KOPT-K1 (cell line): ENCODE results near the gene STARD3.
A peak's percentile ranks its signal among the peaks of the same experiment; 100 is the strongest.

Experiments
- H3K27ac ChIP-seq: fragments of 200-600 bp; sonication (generic); 2 replicates; pipeline ENCODE4 v1.5.1; 2016; ENCODE audit warnings: antibody characterized with exemption, mild to moderate bottlenecking, low read depth, low read length; ENCODE audit not compliant: poor library complexity, severe bottlenecking
- H3K36me3 ChIP-seq: fragments of 200-600 bp; sonication (generic); 2 replicates; pipeline ENCODE4 v1.5.1; 2017; ENCODE audit warnings: antibody characterized with exemption, mild to moderate bottlenecking, low read length, moderate library complexity; ENCODE audit not compliant: insufficient read depth
- H3K9me3 ChIP-seq: fragments of 200-600 bp; sonication (generic); 2 replicates; pipeline ENCODE4 v1.5.1; 2017; ENCODE audit warnings: antibody characterized with exemption, low read length, mild to moderate bottlenecking; ENCODE audit not compliant: insufficient read depth, poor library complexity, severe bottlenecking

The STARD3 gene

DNA sequence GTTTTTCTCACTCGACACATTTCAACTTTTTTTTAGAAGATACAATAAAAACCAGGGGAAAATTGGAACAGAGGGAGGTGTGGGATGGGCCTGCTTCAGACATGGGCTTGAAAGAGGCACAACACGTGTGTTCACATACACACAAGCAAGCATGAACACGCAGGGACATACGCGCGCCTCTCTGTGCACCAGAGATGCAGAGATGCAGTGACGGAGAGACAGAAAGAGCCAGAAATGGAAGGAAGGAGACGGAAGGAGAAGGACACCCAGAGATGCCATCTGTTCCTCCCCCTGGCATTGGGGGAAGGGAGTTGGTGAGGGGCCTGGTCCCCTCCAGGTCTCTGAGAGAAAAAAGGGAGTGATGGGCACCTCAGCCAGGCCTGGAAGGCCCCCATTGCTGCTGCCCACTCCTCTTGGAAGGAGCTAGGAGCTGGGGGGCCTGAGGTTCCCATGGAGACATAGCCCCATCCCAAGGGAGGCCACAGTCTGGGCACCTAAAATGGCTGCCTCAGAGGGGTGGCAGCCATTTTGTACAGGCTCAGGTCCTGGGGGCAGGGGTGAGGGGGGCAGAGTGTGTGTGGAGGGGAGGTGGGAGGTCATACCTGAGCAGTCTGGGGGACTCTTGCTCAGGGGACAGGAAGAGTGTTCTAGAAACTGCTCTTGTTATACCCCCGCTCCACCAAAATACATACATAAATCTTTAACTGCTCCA lies 25.4 kb upstream of the STARD3 start:
- Histone ChIP-seq H3K36me3 (no peaks in the 10 kb centered on the region), H3K9me3 (no peaks in the 10 kb centered on the region), H3K27ac (no peak overlapping the region)

DNA sequence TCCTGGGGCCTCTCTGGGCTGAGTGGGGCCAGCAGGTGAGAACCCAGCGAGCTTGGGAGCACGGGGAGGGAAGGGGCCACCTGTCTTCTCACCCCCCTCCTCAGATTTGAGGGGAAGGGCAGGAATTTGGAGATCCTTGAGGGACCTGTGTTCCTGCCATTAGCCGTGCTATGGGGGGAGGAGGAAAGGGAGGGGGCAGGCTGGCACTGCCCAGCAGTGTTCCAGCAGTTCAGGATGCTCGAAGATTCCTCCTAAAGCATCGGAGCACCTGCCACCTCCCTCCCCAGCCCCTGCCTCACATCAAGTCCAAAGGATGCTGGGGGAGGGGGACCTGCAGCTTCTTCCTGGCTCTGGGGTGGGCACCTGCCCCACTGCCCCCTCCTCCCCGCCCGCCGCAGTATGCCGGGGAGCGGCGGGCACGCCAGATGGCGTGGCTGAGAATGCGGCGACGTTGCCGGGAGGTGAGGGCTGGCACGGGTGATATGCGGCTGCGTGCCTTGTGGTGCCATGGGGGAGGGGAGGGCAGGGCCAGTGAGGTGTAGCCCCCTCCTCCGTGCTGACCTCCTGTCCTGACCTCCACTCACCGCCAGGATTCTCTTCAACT lies 24.6 kb upstream of the STARD3 start:
- Histone ChIP-seq H3K36me3 (no peaks in the 10 kb centered on the region), H3K9me3 (no peaks in the 10 kb centered on the region), H3K27ac (no peak overlapping the region)

DNA sequence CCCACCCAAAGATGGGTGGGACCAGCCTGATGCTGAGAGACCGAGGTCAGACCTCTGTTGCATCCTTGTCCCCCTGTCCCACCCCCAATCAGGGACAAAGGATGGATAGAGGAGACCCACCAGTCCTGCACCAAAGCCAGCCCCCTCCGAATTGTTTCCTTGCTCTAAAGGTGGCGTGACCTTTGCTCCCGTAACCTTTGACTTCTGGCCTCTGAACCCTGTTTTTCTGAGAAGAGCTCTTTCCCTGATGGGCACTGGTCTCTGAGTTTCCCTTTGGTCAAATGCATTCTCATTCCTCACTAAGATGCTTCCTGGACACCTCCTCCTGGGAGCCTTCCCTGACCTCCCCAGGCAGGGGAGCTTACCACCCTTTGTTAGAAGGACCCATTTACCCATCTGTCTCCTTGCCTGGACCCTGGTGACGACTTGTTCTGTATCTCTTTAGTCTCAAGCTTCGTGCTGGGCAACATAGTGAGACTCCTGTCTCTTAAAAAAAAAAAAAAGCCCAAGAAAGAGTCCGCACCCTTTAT lies 23.9 kb upstream of the STARD3 start:
- H3K9me3 ChIP-seq: no peaks in the 10 kb centered on the region
- H3K36me3 ChIP-seq: no peaks in the 10 kb centered on the region
- no peak overlapping the region for H3K27ac ChIP-seq

DNA sequence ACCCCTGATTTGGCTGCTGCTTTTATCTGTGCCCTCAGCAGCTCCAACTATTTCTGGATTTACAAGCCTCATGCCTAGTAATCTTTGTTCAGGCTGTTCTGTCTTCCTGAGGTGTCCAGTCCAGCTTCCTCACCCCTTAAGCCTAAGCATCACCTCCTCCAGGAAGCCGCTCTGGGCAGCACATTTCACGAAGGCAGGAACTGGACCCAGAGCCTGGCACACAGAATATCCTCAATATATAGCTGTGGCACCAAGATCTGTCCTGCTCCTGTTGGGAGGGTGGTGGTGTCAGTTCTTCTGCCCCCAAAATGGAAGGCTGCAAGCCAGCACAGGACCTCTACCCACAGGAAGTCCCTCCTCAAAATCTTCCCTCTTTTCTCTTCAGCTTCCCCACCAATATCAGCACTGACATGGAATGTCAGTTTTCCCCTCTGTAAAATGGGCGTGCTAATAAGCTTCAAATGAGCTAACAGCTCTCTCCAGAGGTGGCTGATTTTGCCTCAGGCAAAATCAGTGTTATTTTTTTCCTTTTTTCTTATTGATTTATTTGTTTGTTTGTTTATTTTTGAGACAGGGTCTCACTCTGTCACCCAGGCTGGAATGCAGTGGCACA lies 22.3 kb upstream of the STARD3 start:
- H3K27ac ChIP-seq: no peak overlapping the region
- no peaks in the 10 kb centered on the region for H3K36me3 ChIP-seq
- H3K9me3 ChIP-seq: no peaks in the 10 kb centered on the region

DNA sequence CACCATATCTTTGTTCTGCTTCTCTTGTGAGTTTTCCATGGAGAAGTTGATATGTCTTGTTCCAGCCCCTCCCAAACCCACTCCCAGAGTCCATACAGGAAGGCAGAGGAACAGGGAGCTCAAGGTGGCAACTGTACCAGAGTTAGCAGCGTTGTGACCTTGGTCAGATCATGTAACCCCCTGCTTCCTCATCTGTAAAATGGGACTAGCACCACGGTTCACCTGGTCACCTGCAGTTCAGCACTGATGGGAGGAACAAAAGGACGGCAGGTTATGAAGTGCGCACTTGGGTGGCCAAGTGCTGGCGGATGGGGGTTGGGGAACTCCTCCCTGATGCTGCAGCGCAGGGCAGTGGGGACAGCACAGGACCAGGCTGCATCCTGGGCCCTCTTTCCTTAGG lies 21.5 kb upstream of the STARD3 start:
- H3K36me3 ChIP-seq: no peaks in the 10 kb centered on the region
- no peaks in the 10 kb centered on the region for H3K9me3 ChIP-seq
- H3K27ac ChIP-seq: no peak overlapping the region

DNA sequence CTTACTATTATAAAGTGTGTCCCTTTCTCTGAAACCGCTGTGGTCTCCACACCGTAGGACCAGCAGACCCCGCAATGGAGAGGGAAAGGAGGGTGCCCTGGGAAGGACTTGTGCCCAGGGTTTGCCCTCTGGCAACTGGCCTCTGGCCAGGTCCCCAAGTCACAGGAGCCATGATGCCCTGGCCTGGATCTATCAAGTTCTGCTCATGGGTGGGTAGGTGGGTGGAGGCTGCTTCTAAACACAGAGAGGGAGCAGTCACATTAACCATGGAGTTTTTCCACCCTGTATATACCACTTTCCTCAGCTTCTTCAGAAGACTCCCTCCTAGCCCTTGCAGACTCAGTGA lies 19.9 kb upstream of the STARD3 start:
- no peaks in the 10 kb centered on the region for H3K36me3 ChIP-seq
- H3K9me3 ChIP-seq: no peaks in the 10 kb centered on the region
- peak overlapping the region; percentile 60 for H3K27ac ChIP-seq

DNA sequence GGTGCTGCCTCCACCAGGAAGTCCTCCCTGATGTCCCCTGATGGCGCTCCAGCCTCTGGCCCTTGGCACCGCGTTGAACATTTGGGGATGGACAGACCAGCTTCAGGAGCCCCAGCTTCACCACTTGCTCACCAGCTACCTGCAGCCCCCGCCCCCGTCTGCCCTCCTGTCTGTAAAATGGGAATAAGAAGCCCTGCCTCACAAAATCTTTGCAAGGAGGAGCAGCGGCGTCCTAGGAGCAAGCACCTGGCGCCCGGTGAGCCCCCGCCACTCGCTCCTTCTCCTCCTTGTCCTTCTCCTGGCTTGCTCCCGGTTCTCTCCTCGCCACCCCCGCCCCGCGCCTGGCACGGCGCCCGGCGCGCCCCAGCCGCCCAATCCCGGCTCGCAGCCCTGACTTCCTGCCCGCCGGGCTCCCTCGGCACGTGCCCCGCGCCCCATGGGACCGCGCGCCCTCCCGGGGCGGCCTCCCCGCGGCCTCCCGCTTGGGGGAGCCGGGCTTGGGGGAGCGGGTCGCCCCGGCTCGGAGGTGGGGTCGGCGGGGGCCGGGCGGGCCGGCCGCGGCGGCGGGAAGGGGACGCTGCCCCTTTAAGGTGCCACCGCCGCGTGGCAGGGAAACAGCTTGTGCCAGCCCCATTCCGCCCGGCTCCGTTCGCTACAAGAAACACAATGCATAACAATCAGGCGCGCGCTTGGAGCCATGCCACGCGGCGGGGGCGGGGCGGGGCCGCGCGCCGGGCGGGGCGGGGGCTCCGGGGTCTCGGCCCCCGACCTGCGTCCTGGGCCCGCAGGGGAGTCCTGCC lies 19.3 kb upstream of the STARD3 start:
- Histone ChIP-seq H3K36me3 (no peaks in the 10 kb centered on the region), H3K27ac (peak overlapping the region; percentile 60), H3K9me3 (no peaks in the 10 kb centered on the region)

DNA sequence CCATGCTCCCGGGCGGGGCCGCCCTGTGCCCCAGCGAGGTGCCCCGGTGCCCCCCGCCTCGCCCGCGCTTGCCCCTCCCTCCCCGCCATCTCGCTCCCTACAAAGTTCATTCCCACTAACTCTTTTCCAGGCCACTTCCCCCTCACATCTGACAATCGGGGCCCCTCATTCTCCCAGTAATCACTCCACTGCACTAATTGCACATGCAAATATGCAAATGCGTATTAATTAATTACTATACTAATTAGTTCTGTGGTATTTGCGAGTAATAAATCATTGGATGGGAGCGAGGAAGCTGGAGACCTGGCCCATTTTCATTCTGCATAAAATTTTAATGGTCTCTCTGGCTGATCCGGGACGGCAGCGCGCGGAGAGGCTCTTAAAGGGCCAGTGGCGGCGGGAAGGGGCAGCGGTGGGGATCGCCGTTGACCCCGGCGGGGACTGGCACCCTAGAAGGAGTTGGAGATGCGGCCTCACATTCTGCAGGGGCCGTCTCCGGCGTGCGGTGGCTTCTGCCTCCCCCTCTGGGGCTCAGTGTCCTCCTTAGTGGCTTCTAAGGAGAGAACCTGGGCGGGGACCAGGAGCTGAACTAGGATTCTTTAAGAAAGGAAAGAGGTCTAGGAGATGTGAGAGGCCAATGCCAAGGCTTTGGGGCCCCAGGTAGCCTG lies 18.6 kb upstream of the STARD3 start:
- H3K36me3 ChIP-seq: no peaks in the 10 kb centered on the region
- no peaks in the 10 kb centered on the region for H3K9me3 ChIP-seq
- H3K27ac ChIP-seq: peak overlapping the region; percentile 60

DNA sequence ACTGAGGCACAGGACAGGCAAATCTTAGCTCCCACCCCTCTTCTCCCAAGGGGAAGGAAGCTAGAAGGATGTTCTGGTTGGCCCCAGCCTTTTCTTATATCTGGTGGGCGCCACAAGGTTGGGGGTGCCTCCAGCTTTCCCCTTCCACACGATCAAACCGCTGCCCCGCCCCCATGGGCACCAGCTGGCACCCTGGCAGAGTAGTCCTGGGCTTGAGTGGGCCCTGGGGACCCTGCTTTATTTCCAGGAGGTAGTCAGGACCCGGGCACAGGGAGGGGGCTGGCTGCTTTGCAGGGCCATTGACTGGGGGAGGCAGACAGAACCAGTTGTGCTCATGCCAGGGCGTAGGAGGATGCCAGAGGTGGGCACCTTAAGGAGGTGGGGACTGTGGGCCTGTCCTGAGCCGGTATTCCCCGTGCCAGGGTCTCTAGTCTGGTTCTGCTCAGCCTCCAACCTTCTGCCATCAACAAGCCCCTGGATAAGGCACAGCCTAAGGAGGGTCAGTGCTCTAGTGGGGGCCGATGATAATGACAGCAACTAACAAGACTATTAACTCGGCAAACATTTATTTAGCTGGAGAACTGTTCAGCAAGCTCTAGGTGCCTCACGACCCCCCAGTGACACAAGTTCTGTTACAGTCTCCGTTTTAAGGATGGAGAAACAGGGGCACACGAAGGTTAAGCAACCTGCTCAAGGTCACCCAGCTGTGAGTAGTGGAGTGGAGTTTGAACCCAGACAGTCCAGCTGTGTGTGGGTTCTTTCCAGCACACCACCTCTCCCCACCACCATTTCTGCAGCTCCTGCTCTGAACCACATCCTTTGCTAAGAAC lies 17.8 kb upstream of the STARD3 start:
- peak overlapping the region; percentile 8 for H3K27ac ChIP-seq
- no peaks in the 10 kb centered on the region for H3K36me3 ChIP-seq
- H3K9me3 ChIP-seq: no peaks in the 10 kb centered on the region

DNA sequence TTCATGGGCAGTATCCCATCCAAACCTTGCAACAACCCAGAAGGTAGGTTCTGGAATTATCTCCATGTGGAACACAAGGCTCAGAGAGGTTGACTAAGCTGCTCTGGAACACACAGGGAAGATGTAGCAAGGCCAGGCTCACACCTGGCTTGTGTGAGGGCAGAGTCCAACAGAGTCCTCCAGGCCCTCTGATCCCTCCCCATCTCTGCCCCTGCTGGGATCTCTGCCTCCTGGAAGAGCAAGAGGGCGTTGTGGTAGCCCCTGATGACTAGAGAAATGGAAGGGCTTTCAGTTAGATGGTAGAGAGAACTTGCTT lies 17.2 kb upstream of the STARD3 start:
- no peaks in the 10 kb centered on the region for H3K9me3 ChIP-seq
- peak overlapping the region; percentile 8 for H3K27ac ChIP-seq
- H3K36me3 ChIP-seq: no peaks in the 10 kb centered on the region

DNA sequence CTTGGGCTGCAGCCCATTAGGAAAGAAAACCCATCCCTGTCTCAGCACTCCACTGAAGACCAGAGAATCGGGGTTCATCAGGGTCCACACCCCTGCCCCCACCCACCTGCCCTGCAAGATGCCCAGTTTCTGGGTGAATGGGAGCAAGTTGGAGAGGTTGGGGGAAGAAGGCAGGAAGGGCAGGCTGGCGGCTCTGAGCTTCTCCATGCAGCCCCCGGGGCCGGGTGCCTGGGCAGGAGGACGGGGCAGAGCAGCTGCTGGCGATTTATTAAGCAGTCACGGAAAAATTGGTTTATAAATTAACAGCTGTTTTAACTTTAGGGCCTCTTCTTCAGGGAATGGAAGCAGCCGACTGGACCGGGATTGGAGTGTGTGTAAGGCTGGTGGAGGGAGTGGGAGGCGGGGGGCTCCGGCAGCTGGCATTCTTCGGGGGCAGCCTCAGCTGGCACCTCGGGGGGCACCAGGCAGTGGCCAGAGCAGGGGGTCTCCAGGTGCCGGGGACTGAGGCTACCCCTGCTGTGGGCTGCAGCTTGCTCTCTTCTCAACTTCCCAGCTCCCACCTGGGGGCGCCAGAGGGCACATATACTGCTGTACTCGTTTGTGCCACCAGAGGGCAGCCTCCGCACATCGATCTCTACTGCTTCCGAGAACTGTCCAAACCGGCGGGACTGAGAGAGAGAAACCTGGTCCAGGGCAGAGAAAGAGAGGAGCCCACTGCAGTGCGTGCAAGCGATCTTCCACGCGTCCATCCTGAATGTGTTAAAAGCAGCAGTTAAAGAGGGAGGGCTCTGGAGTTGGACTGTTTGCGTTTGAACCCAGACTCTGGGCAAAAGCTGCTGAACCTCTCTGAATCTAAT lies 15.2 kb upstream of the STARD3 start:
- H3K9me3 ChIP-seq: no peaks in the 10 kb centered on the region
- peak overlapping the region; percentile 17 for H3K27ac ChIP-seq
- H3K36me3 ChIP-seq: no peaks in the 10 kb centered on the region

DNA sequence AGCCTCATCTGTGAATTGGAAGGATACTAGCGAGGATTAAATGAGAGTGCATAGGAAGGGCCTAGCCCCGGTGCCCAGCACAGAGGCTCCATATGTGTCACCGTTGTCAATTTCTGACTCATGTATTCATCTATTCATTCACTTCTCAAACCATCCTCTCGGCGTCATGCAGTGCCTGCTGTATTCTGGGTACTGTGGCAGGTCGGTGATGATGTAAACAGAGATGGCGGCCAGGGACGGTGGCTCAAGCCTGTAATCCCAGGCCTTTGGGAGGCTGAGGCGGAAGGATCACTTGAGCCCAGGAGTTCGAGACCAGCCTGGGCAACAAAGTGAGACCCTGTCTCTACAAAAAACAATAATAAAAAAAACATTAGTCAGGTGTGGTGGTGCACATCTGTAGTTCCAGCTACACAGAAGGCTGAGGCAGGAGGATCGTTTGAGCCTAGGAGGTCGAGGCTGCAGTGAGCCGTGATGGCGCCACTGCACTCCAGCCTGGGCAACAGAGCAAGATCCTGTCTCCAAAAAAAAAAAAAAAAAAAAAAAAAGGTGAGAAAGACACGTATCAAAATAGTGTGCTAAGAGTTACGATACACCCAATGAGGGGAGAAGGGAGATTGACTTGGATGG lies 14.5 kb upstream of the STARD3 start:
- no peaks in the 10 kb centered on the region for H3K9me3 ChIP-seq
- no peaks in the 10 kb centered on the region for H3K36me3 ChIP-seq
- H3K27ac ChIP-seq: peak overlapping the region; percentile 17

DNA sequence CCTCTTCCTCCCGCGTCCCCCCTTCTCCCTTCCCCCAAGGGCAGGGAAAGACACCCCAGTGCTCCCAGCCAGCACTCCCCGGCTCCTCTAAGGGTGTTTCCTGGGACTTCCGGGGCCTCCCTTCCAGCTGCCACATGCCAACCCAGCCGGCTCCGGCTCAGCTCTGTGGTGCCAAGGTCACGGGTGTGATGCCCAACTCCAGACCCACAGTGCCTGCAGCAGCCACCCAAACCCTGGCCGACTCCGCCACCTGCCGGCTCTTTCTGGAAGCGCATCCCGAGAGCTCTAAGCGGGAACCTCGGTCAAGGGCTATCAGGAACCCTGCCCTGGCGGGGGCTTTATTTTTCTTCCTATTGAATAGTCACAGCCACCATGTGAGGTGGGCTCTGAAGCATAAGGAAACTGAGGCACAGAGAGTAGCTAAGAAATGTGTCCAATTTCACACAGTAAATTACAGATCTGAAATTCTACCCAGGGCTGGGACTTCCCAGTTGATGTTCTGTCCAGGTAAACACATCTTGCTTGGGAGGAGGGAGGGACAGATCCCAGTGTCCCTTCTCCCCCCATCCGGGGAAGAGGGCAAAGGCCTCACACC lies 13.5 kb upstream of the STARD3 start:
- H3K36me3 ChIP-seq: no peaks in the 10 kb centered on the region
- no peak overlapping the region for H3K27ac ChIP-seq
- H3K9me3 ChIP-seq: no peaks in the 10 kb centered on the region
